Vagina (tissue), 2 donors: ENCODE measurements around the gene HESX1. TPM values are rescaled to one million over a fixed set of nuclear protein-coding genes. Genes with fewer than 3 reads are reported as not detected.

Experiments
- DNase-seq, 2 donors: peaks; one replicate each; pipeline ENCODE4 v3.0.0-alpha.2; 2017; ENCODE audit errors: extremely low spot score in 2 of 2
- H3K27ac ChIP-seq: fragments of 200-600 bp; sonication (generic); one replicate; pipeline ENCODE4 v1.5.1; 2019
- H3K27me3 ChIP-seq: fragments of 200-600 bp; sonication (generic); one replicate; pipeline ENCODE4 v1.5.1; 2019
- H3K36me3 ChIP-seq, 2 donors: fragments of 200-600 bp; sonication (generic); one replicate each; pipeline ENCODE4 v1.5.1; 2017 to 2019
- H3K4me1 ChIP-seq: fragments of 200-600 bp; sonication (generic); one replicate; pipeline ENCODE4 v1.5.1; 2019
- H3K4me3 ChIP-seq, 2 donors: fragments of 200-600 bp; sonication (generic); 1 replicate in 1 of 2; 2 replicates in 1 of 2; pipeline ENCODE4 v1.5.1; 2016 to 2019
- H3K9me3 ChIP-seq: fragments of 200-600 bp; sonication (generic); one replicate; pipeline ENCODE4 v1.5.1; 2019
- CTCF ChIP-seq, 3 experiments: fragments of 450-650 bp in 2 of 3; fragments of 200-600 bp in 1 of 3; sonication (generic) in 1 of 3; IDR thresholded peaks; one replicate each; pipeline ENCODE4 v1.5.1; 2017 to 2019; ENCODE audit warnings: antibody characterized with exemption in 3 of 3, mild to moderate bottlenecking in 2 of 3, moderate library complexity in 2 of 3
- POLR2A ChIP-seq, 2 donors: fragments of 450-650 bp; IDR thresholded peaks; one replicate each; pipeline ENCODE4 v1.6.1; 2017; ENCODE audit warnings: antibody characterized with exemption in 2 of 2, mild to moderate bottlenecking in 2 of 2, moderate library complexity in 2 of 2
- POLR2AphosphoS5 ChIP-seq, 2 donors: sonication (generic); formaldehyde crosslinking; IDR thresholded peaks; one replicate each; pipeline ENCODE4 v1.9.0; 2017; ENCODE audit warnings: antibody characterized with exemption in 2 of 2, mild to moderate bottlenecking in 2 of 2, low read depth in 1 of 2; ENCODE audit not compliant: insufficient read depth in 1 of 2
- intact Hi-C: fragments of 100-400 bp; cut with DNase I; formaldehyde crosslinking; loops from one replicate; pipeline ENCODE4 v1.15.1; 2023
- total RNA-seq: library from RNA; depleted of rRNA; stranded (reverse); fragments of >200 nt; gene quantifications from one replicate; pipeline ENCODE4 v1.2.3, GENCODE V29; 2016

HESX1 gene
- total RNA-seq, 1 donor from 2014 or later, result not detected

DNA sequence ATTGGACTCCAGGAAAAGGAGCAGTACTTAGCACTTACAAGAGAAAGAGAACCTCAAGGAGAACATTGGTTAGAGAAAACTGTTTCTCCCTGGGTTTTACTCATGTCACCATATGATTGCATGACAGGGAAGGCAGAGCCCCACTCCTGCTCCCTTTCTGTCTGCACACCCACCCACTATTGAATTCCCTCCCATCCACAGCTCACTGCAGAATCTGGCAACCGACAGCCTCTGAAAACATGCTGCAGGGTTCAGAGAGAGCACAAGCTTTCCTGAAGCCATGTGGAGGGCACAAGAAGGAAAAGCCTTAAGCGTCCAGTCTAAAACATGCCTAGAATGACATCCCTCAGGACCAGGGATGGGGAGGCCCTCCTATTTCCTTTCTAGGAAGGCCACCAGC lies 31.6 kb downstream of the HESX1 start:
- Histone ChIP-seq H3K4me3 (no peak overlapping the region), H3K9me3 (no peaks in the 10 kb centered on the region), H3K4me1 (peaks cover 27% of the 10 kb centered on the region), H3K27ac (no peak overlapping the region), H3K36me3 (no peaks in the 10 kb centered on the region), H3K27me3 (no peaks in the 10 kb centered on the region)
- TF ChIP-seq POLR2AphosphoS5 (IDR thresholded peaks at IDR 0.05; ENCODE audit: insufficient read depth in 1 of 2, low read depth in 1 of 2) (no peak), CTCF (IDR thresholded peaks at IDR 0.05) (no peak), POLR2A (IDR thresholded peaks at IDR 0.05) (no peak)
- intact Hi-C loops, result loop anchor here (10.0 kb wide), 1 partner anchor 163 kb away; no protein-coding TSS in a partner anchor
- peak in 1 of 2 donors; percentile 78 for DNase-seq

- DNase-seq, result peak in 1 of 2 donors; percentile 70
- H3K4me3 ChIP-seq, result no peak overlapping the region
- no peaks in the 10 kb centered on the region for H3K27me3 ChIP-seq
- TF ChIP-seq CTCF (IDR thresholded peaks at IDR 0.05) (no peak), POLR2A (IDR thresholded peaks at IDR 0.05) (no peak), POLR2AphosphoS5 (IDR thresholded peaks at IDR 0.05; ENCODE audit: insufficient read depth in 1 of 2, low read depth in 1 of 2) (no peak)
- H3K27ac ChIP-seq, result no peak overlapping the region
- H3K9me3 ChIP-seq, result no peaks in the 10 kb centered on the region
- peaks cover 40% of the 10 kb centered on the region for H3K4me1 ChIP-seq
- intact Hi-C loops, result loop anchor here (1.0 to 10.0 kb wide), 2 partner anchors 57 to 162 kb away; no protein-coding TSS in a partner anchor
- no peaks in the 10 kb centered on the region for H3K36me3 ChIP-seq
These were observed 33.1 kb downstream of the HESX1 start for GRCh38 chr3:57166660-57167059.

DNA sequence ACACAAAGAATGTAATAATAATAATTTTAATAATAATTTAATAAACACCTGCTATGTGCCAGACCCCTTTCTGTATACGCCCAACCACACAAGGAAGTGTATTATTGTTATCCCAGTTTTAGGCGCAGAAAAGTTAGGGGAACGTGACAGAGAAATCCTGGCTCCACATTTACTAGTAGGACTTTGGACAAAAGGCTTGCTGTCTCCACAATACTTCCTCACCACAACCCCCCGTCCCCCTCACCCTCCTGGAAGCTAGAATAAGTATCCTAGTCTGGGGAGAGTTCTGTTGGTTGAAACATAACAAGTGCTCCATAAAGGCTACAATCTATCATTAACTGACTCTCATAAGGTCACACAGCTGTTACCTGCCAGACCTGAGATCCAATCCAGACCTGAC lies 34.1 kb downstream of the HESX1 start:
- intact Hi-C loops, result loop anchor here (1.0 to 10.0 kb wide), 2 partner anchors 58 to 161 kb away; no protein-coding TSS in a partner anchor
- Histone ChIP-seq H3K4me1 (peaks cover 50% of the 10 kb centered on the region), H3K4me3 (no peak overlapping the region), H3K27me3 (no peaks in the 10 kb centered on the region), H3K9me3 (no peaks in the 10 kb centered on the region), H3K36me3 (no peaks in the 10 kb centered on the region), H3K27ac (no peak overlapping the region)
- peak in 1 of 2 donors; percentile 58 for DNase-seq
- no peak for TF ChIP-seq POLR2A (IDR thresholded peaks at IDR 0.05)
- TF ChIP-seq POLR2AphosphoS5 (IDR thresholded peaks at IDR 0.05; ENCODE audit: insufficient read depth in 1 of 2, low read depth in 1 of 2), result no peak
- TF ChIP-seq CTCF (IDR thresholded peaks at IDR 0.05), result no peak

DNA sequence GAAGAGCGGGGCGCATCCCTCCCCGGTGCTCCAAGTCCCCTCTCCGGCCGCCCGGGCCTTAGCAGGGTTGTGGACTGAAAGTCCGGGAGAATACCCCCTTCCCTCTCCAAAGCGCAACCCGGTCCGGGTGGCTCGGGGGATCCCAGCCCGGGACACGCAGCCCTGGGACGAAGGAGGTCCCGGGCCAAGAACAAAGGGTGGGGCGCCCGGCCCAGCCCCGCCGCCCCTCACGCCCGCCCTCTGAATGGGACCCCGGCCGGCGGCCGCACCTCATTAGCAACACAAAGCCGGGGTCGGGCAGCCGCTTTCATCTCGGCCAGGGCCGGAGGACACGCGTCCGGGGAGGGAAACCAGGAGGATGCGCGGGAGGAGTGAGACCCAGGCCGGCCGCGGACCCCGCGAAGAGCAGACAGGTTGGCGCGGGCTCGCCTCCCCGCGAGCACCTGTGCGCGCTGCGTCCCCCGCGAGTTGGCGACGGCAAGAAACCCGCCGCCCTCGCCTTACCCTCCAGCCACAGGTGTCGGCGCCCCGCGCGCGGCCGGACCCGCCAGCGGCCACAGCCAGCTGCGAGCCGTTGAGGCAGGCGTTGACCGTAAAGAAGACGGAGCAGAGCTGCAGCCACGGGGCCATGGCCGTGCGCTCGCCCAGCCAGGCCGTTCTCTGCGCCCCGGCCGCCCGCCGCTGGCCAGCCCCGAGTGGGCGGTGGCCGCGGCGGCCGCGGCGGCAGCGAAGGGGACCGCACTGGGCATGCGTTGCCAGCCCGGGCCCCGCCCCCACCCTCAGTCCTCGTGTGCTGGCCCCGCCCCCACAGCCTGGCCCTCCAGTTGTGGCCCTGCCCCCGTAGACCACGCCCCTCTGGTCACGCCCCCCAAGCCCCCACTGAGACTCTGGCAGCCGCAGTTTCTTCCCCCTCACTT lies 34.9 kb downstream of the HESX1 start, which contains the start of gene IL17RD:
IL17RD (minus strand) TSS at position 697 of the 917 bp plus-strand sequence; CDS start at position 630, 67 bp downstream.
- peak within 1 kb of the TSS; percentile 66 to 89 for H3K4me3 ChIP-seq
- H3K27me3 ChIP-seq, result no peaks in the 10 kb centered on the region
- no peaks in the 10 kb centered on the region for H3K9me3 ChIP-seq
- peak within 1 kb of the TSS; percentile 77 for H3K27ac ChIP-seq
- no peaks in the 10 kb centered on the region for H3K36me3 ChIP-seq
- TF ChIP-seq POLR2A (IDR thresholded peaks at IDR 0.05) (peak in 1 of 2 donors; percentile 65), POLR2AphosphoS5 (IDR thresholded peaks at IDR 0.05; ENCODE audit: insufficient read depth in 1 of 2, low read depth in 1 of 2) (peak in 1 of 2 donors; percentile 52), CTCF (IDR thresholded peaks at IDR 0.05) (no peak)
- intact Hi-C loops, result loop anchor here (10.0 kb wide), 1 partner anchor 160 kb away; no protein-coding TSS in a partner anchor
- DNase-seq, result peak in 1 of 2 donors; percentile 87
- peaks cover 52% of the 10 kb centered on the region for H3K4me1 ChIP-seq
